Measurements from ENCODE around the gene ZC3H7B. TPM values are rescaled to one million over a fixed set of nuclear protein-coding genes. Genes with fewer than 3 reads are reported as not detected.

The ZC3H7B gene
- polyA plus RNA-seq, 4 donors: 14.6 to 53.5 (median 33.4) TPM

DNA sequence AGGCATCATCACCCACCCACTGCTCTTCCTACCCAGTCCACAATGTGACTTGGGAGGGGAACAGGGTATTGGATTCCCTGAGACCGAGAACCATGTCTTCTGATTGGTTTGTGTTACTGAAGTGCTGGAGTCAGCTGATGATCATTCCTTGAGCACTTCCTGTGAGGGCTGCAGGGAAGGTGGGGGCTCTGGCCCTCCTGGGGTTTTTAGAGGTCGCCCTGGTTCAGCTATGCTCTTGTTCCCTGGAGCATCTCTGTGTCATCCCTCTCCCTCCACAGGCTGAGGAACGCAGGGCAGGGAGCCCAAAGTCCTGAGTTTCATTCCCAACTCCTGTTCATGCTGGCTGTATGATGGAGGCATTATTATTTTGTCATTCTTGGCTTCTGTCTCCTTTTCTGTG, 6.7 kb downstream of the ZC3H7B start:
- Histone ChIP-seq H3K4me1 (ENCODE audit: control insufficient read depth in 3 of 3, insufficient read depth in 2 of 3, low read depth in 1 of 3, low read length in 2 of 3) (peaks cover 9 to 35% (median 11%) of the 10 kb centered on the region in 3 donors), H3K27me3 (ENCODE audit: control insufficient read depth in 3 of 3, insufficient read depth in 3 of 3, low read length in 3 of 3) (no peaks in the 10 kb centered on the region), H3K9me3 (ENCODE audit: control insufficient read depth in 2 of 2, insufficient read depth in 1 of 2, low read depth in 1 of 2, low read length in 1 of 2) (no peaks in the 10 kb centered on the region), H3K36me3 (ENCODE audit: control insufficient read depth in 3 of 3, insufficient read depth in 2 of 3, low read depth in 1 of 3, low read length in 3 of 3) (peaks cover 0 to 35% (median 5%) of the 10 kb centered on the region in 3 donors), H3K4me3 (ENCODE audit: low read depth in 1 of 3, low read length in 3 of 3) (no peak overlapping the region), H3K27ac (ENCODE audit: low read depth in 1 of 3, low read length in 2 of 3) (peak overlapping the region; percentile 57 to 67 (median 64))
- WGBS, 3 donors: 48 to 59% (median 59%) methylated on average over 3 of the region's 3 CpGs
- DNase-seq (no peak), FAIRE-seq (no peak)

DNA sequence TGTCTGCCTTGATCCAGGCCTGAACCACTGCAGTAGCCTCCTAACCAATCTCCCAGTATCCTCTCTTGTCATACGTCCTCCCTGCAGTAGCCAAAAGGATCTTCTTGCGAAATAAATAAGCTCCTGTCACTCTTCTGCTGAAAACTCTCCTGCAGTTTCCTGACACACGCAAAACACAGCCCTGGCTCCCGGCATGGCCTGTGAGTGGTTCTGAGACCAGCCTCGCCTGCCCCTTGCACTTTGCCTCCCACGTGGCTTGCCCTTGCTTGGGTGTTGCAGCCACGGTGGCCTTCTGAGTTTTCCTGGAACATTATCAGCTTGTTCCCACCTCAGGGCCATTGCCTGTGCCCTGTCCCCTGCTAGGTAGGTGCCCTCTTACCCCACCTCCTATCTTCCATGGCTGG, 7.2 kb downstream of the ZC3H7B start:
- H3K9me3 ChIP-seq (ENCODE audit: control insufficient read depth in 2 of 2, insufficient read depth in 1 of 2, low read depth in 1 of 2, low read length in 1 of 2): no peaks in the 10 kb centered on the region
- H3K4me1 ChIP-seq (ENCODE audit: control insufficient read depth in 3 of 3, insufficient read depth in 2 of 3, low read depth in 1 of 3, low read length in 2 of 3): peaks cover 6 to 31% (median 10%) of the 10 kb centered on the region in 3 donors
- H3K4me3 ChIP-seq (ENCODE audit: low read depth in 1 of 3, low read length in 3 of 3): no peak overlapping the region
- WGBS, 3 donors: 11 to 44% (median 41%) methylated on average over 7 of the region's 7 CpGs
- FAIRE-seq (no peak), DNase-seq (peak; percentile 91 to 97)
- peak overlapping the region; percentile 57 to 67 (median 64) for H3K27ac ChIP-seq (ENCODE audit: low read depth in 1 of 3, low read length in 2 of 3)
- H3K36me3 ChIP-seq (ENCODE audit: control insufficient read depth in 3 of 3, insufficient read depth in 2 of 3, low read depth in 1 of 3, low read length in 3 of 3): peaks cover 0 to 35% (median 5%) of the 10 kb centered on the region in 3 donors
- no peaks in the 10 kb centered on the region for H3K27me3 ChIP-seq (ENCODE audit: control insufficient read depth in 3 of 3, insufficient read depth in 3 of 3, low read length in 3 of 3)

DNA sequence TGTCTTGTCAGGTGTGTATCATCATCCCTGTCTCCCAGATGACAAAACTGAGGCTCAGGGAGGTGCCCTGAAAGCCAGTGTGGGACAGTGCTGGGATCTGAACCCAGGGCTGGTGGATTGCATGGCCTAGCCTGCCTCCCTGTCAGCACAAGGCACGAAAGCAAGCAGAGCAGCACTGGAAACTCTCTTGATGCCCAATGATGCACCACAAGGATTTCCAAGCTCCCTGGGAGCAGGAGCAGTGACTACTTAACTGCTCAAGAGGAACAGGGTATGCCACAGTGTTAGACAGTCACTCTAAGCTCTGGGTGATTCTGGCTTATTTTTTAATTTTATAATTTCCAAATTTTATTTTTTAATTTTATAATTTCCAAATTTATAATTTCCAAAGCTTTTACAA, 9.0 kb downstream of the ZC3H7B start:
- no peaks in the 10 kb centered on the region for H3K27me3 ChIP-seq (ENCODE audit: control insufficient read depth in 3 of 3, insufficient read depth in 3 of 3, low read length in 3 of 3)
- peaks cover 6 to 23% (median 6%) of the 10 kb centered on the region in 3 donors for H3K4me1 ChIP-seq (ENCODE audit: control insufficient read depth in 3 of 3, insufficient read depth in 2 of 3, low read depth in 1 of 3, low read length in 2 of 3)
- no peak for DNase-seq
- WGBS, 3 donors: 77 to 94% (median 90%) methylated on average over 1 of the region's 1 CpG
- no peak overlapping the region for H3K27ac ChIP-seq (ENCODE audit: low read depth in 1 of 3, low read length in 2 of 3)
- H3K36me3 ChIP-seq (ENCODE audit: control insufficient read depth in 3 of 3, insufficient read depth in 2 of 3, low read depth in 1 of 3, low read length in 3 of 3): peaks cover under 1 to 33% (median 5%) of the 10 kb centered on the region in 3 donors
- no peak for FAIRE-seq
- no peaks in the 10 kb centered on the region for H3K9me3 ChIP-seq (ENCODE audit: control insufficient read depth in 2 of 2, insufficient read depth in 1 of 2, low read depth in 1 of 2, low read length in 1 of 2)
- no peak overlapping the region for H3K4me3 ChIP-seq (ENCODE audit: low read depth in 1 of 3, low read length in 3 of 3)

DNA sequence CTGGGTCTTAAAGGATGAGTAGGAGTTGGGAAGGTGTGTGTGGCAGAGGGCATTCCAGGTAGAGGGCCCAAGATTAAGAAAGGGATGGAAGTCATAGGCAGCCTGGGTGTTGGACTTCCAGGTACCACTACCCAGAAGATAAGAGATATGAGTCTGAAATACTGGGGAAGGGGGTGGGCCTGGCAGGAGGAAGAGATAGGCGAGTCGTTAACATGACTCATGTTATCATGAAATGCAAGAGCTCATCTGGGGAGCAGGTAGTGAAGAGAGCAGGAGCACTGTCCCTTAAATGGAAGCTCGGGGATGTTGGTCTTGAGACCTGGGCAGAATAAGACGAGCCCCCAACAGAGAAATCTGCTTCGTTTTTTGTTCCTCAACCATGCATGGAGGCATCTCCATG, 10.2 kb downstream of the ZC3H7B start:
- Histone ChIP-seq H3K36me3 (ENCODE audit: control insufficient read depth in 3 of 3, insufficient read depth in 2 of 3, low read depth in 1 of 3, low read length in 3 of 3) (peaks cover 2 to 35% (median 5%) of the 10 kb centered on the region in 3 donors), H3K27me3 (ENCODE audit: control insufficient read depth in 3 of 3, insufficient read depth in 3 of 3, low read length in 3 of 3) (no peaks in the 10 kb centered on the region), H3K9me3 (ENCODE audit: control insufficient read depth in 2 of 2, insufficient read depth in 1 of 2, low read depth in 1 of 2, low read length in 1 of 2) (no peaks in the 10 kb centered on the region), H3K4me3 (ENCODE audit: low read depth in 1 of 3, low read length in 3 of 3) (no peak overlapping the region), H3K27ac (ENCODE audit: low read depth in 1 of 3, low read length in 2 of 3) (no peak overlapping the region), H3K4me1 (ENCODE audit: control insufficient read depth in 3 of 3, insufficient read depth in 2 of 3, low read depth in 1 of 3, low read length in 2 of 3) (peaks cover 6 to 22% (median 6%) of the 10 kb centered on the region in 3 donors)
- WGBS, 3 donors: 63 to 84% (median 77%) methylated on average over 5 of the region's 5 CpGs
- DNase-seq: peak in 1 of 2 donors; percentile 42
- FAIRE-seq: no peak

DNA sequence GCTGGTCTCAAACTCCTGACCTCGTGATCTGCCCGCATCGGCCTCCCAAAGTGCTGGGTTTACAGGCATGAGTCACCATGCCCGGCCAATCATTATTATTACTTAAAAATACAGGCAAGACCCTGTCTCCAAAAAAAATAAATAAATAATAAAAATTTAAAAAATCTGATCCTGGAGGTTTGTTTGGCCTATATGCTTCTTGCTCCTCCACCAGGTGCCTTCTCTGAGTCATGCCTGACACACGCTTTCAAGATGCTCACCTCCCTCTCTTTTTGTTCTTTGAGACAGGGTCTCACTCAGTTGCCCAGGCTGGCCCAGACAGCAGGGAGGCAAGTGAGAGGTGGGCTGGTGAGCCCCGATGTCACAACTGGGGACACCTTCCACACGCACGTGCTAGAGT, 13.5 kb downstream of the ZC3H7B start:
- H3K4me3 ChIP-seq (ENCODE audit: low read depth in 1 of 3, low read length in 3 of 3): no peak overlapping the region
- no peaks in the 10 kb centered on the region for H3K27me3 ChIP-seq (ENCODE audit: control insufficient read depth in 3 of 3, insufficient read depth in 3 of 3, low read length in 3 of 3)
- H3K27ac ChIP-seq (ENCODE audit: low read depth in 1 of 3, low read length in 2 of 3): no peak overlapping the region
- no peaks in the 10 kb centered on the region for H3K9me3 ChIP-seq (ENCODE audit: control insufficient read depth in 2 of 2, insufficient read depth in 1 of 2, low read depth in 1 of 2, low read length in 1 of 2)
- H3K36me3 ChIP-seq (ENCODE audit: control insufficient read depth in 3 of 3, insufficient read depth in 2 of 3, low read depth in 1 of 3, low read length in 3 of 3): peaks cover 0 to 40% (median 2%) of the 10 kb centered on the region in 3 donors
- peaks cover 0 to 3% (median 2%) of the 10 kb centered on the region in 3 donors for H3K4me1 ChIP-seq (ENCODE audit: control insufficient read depth in 3 of 3, insufficient read depth in 2 of 3, low read depth in 1 of 3, low read length in 2 of 3)
- no peak for FAIRE-seq
- DNase-seq: no peak
- WGBS, 3 donors: 90 to 98% (median 96%) methylated on average over 8 of the region's 8 CpGs

DNA sequence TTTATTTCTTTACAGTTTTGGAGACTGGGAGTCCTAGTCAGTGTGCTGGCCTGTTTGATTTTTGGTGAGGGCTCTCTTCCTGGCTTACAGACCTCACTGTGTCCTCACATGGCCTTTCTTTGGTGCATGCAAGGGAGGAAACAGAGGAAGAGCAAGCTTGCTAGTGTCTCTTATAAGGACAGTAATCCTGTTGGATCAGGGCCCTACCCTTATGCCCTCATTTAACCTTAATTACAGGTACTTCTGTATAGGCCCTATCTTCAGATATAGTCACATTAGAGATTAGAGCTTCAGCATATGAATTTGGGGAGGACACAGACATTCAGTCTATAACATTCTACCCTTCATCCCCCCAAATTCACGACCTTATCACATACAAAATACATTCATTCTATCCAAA, 14.3 kb downstream of the ZC3H7B start:
- H3K9me3 ChIP-seq (ENCODE audit: control insufficient read depth in 2 of 2, insufficient read depth in 1 of 2, low read depth in 1 of 2, low read length in 1 of 2): no peaks in the 10 kb centered on the region
- no peak overlapping the region for H3K4me3 ChIP-seq (ENCODE audit: low read depth in 1 of 3, low read length in 3 of 3)
- no peaks in the 10 kb centered on the region for H3K27me3 ChIP-seq (ENCODE audit: control insufficient read depth in 3 of 3, insufficient read depth in 3 of 3, low read length in 3 of 3)
- 67 to 74% (median 68%) methylated on average over 1 of the region's 1 CpG for WGBS, 3 donors
- H3K27ac ChIP-seq (ENCODE audit: low read depth in 1 of 3, low read length in 2 of 3): no peak overlapping the region
- H3K36me3 ChIP-seq (ENCODE audit: control insufficient read depth in 3 of 3, insufficient read depth in 2 of 3, low read depth in 1 of 3, low read length in 3 of 3): peaks cover 2 to 40% (median 2%) of the 10 kb centered on the region in 3 donors
- DNase-seq (no peak), FAIRE-seq (no peak)
- peaks cover 0 to 3% (median 2%) of the 10 kb centered on the region in 3 donors for H3K4me1 ChIP-seq (ENCODE audit: control insufficient read depth in 3 of 3, insufficient read depth in 2 of 3, low read depth in 1 of 3, low read length in 2 of 3)

DNA sequence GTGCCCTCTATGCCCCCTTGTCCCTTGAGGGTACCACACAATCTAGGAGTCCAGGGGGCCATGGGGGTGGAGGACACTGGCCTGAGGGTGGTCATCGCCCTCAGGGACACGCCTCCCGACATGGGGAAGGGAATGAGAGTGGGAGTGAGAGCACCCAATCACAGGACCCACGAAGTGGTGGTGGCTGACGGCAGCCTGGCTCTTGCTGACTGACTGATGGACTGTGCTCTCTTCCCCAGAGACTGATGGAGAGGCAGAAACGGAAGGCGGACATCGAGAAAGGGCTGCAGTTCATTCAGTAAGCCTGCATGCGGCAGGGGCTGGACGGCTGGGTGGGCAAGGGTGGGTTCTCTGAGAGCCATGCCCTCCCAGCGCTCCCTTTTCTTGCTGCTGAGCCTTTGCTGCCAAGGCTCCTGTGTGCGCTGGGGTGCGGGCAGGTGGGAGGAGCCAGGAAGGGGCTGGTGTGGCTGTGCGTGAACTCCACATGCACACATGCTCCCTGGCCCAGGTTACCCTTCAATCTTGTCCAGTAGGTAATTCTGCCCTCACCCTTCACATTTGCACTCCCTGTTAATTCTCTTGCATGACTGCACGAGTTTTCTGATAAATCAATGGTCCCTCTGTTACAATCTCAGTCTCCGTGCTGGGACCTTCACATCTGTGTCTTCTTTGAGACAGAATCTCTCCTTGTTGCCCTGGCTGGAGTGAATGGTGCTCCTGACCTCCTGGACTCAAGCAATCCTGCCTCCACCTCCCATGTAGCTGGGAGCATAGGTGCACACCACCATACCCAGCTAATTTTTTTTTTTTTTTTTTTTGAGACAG, 19.3 kb downstream of the ZC3H7B start:
- Histone ChIP-seq H3K27me3 (ENCODE audit: control insufficient read depth in 3 of 3, insufficient read depth in 3 of 3, low read length in 3 of 3) (no peaks in the 10 kb centered on the region), H3K4me3 (ENCODE audit: low read depth in 1 of 3, low read length in 3 of 3) (no peak overlapping the region), H3K27ac (ENCODE audit: low read depth in 1 of 3, low read length in 2 of 3) (no peak overlapping the region), H3K36me3 (ENCODE audit: control insufficient read depth in 3 of 3, insufficient read depth in 2 of 3, low read depth in 1 of 3, low read length in 3 of 3) (peaks cover 2 to 75% (median 11%) of the 10 kb centered on the region in 3 donors), H3K4me1 (ENCODE audit: control insufficient read depth in 3 of 3, insufficient read depth in 2 of 3, low read depth in 1 of 3, low read length in 2 of 3) (peaks cover 0 to 3% (median 2%) of the 10 kb centered on the region in 3 donors), H3K9me3 (ENCODE audit: control insufficient read depth in 2 of 2, insufficient read depth in 1 of 2, low read depth in 1 of 2, low read length in 1 of 2) (no peaks in the 10 kb centered on the region)
- DNase-seq (no peak), FAIRE-seq (no peak)
- 93 to 95% (median 95%) methylated on average over 16 of the region's 16 CpGs for WGBS, 3 donors

DNA sequence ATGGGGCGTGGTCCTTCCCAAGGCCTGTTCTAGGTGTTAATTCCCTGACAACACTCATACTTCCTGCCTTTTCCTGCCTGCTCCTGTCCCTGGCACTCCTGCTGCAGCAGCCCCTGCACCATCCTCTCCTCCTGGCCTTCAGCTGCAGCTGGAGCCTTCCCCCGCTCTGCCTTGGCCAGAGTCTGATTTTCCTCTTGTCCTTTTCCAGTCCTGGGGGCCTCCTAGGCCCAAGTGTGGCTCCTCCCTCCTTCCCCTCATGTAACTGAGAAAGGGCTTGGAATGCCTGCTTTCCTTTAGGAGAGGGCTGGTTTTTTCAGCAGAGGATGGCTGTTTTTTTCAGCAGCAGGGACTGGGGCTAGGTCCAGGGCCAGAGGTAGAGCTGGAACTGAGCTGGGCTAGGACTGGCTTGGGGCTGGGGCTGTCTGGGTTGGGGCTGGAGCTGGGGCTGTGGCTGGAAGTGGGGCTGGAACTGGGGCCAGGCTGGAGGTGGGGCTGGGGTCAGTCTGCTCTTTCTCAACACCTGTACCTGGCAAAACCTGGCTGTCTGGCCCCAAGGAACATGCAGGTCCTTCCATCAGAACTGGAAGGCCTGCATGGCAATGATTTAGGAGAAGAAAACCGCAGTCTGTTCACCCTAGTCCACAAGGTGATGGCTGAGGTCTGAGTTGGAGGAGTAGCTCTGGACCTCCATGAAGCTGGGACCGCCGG, 23.6 kb downstream of the ZC3H7B start:
- no peak overlapping the region for H3K27ac ChIP-seq (ENCODE audit: low read depth in 1 of 3, low read length in 2 of 3)
- DNase-seq (no peak), FAIRE-seq (no peak)
- no peak overlapping the region for H3K4me3 ChIP-seq (ENCODE audit: low read depth in 1 of 3, low read length in 3 of 3)
- no peaks in the 10 kb centered on the region for H3K9me3 ChIP-seq (ENCODE audit: control insufficient read depth in 2 of 2, insufficient read depth in 1 of 2, low read depth in 1 of 2, low read length in 1 of 2)
- WGBS, 3 donors: 79 to 92% (median 89%) methylated on average over 5 of the region's 5 CpGs
- peaks cover 0 to 3% (median 2%) of the 10 kb centered on the region in 3 donors for H3K4me1 ChIP-seq (ENCODE audit: control insufficient read depth in 3 of 3, insufficient read depth in 2 of 3, low read depth in 1 of 3, low read length in 2 of 3)
- H3K27me3 ChIP-seq (ENCODE audit: control insufficient read depth in 3 of 3, insufficient read depth in 3 of 3, low read length in 3 of 3): no peaks in the 10 kb centered on the region
- H3K36me3 ChIP-seq (ENCODE audit: control insufficient read depth in 3 of 3, insufficient read depth in 2 of 3, low read depth in 1 of 3, low read length in 3 of 3): peaks cover 22 to 92% (median 25%) of the 10 kb centered on the region in 3 donors
